Endometrial microvascular endothelial cells (primary cell): ENCODE data around the gene TYRO3. TPM values are rescaled to one million over a fixed set of nuclear protein-coding genes. Genes with fewer than 3 reads are reported as not detected.

ENCODE experiments used
- in situ Hi-C: cut with HindIII; loops from 2 replicates; pipeline ENCODE4 v1.10.0; 2017; ENCODE audit warnings: low sequenced_read_pairs, low pct_unique_long_range_greater_than_20kb; ENCODE audit errors: inconsistent ontology term
- total RNA-seq: library from RNA; depleted of rRNA; stranded (reverse); fragments of >200 nt; gene quantifications from one replicate; pipeline ENCODE4 v1.2.3, GENCODE V29; 2015; ENCODE audit errors: inconsistent ontology term

The TYRO3 gene
- total RNA-seq, 1 donor from 2014 or later = 9.2 TPM

DNA sequence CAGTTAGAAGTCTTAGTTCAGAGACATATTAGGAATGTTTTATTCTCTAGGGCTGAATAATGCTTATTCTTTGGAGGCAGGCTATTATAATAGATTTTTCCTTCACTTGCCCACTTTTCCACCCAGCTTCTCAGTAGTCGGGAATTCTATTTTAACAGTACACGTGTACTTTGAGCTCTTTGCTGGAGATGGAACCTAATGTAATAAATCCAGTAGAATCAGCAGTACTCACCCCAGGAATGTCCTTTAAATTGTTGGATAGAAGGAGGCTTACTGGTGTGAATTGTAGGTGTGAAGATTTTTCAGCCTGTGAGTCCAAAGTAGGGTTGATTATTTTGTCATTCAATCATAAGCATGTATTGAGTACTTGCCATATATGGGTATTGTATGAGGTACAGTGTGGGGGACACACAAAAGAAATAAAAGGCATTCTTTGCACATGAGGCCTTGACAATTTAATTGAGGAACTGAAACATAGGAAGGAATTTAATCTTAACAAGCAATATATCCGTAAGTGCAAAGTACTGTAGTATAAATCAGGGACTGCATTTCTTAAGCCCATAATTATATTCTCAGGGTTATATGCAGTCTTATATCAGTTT lies 71.7 kb downstream of the TYRO3 start:
- in situ Hi-C loops = no loop called here

DNA sequence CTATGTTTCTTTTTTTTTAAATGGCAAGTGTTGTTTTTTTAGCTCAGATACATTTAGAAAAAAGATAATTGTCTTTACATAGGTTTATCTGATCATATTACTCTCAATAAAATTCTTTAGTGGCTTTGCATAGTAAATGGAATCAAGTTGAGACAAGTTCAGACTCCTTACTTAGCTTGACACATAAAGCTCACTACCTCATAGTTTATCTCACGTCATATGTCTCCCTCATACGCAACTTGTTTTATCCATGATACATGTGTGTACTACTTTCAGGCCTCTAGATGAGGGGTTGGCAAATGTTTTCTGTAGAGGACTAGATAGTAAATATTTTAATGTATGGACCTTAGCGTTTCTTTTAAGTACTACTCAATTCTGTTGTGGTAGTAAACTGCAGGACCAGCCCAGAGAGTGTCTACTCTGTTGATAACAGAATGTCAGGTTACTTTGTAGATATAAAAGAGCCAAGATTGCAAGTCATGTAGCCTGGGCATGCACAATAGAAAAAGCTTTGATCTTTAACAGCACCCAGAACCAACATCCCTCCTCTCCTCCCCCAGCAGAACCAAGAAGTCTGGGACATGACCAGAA lies 73.0 kb downstream of the TYRO3 start:
- in situ Hi-C loops = no loop called here

Other genes with a start within 250 kb of the TYRO3 start
- 28.6 TPM for gene OIP5, start 226.6 kb upstream of the TYRO3 start, total RNA-seq
- gene NUSAP1, start 226.3 kb upstream of the TYRO3 start, total RNA-seq = 107 TPM
- gene NDUFAF1, start 156.7 kb upstream of the TYRO3 start, total RNA-seq = 25.8 TPM
- 29.8 TPM for gene RTF1, start 142.1 kb upstream of the TYRO3 start, total RNA-seq
- 0.37 TPM for gene ITPKA, start 65.3 kb upstream of the TYRO3 start, total RNA-seq
- 0.65 TPM for gene LTK, start 45.4 kb upstream of the TYRO3 start, total RNA-seq
- 31.2 TPM for gene RPAP1, start 15.0 kb upstream of the TYRO3 start, total RNA-seq
- gene MGA, start 101.2 kb downstream of the TYRO3 start, total RNA-seq = 11.4 TPM
- 22.2 TPM for gene MAPKBP1, start 215.3 kb downstream of the TYRO3 start, total RNA-seq